Measurements from ENCODE around the gene WDFY4. TPM values are rescaled to one million over a fixed set of nuclear protein-coding genes. Genes with fewer than 3 reads are reported as not detected.

WDFY4 gene
- total and polyA plus RNA-seq, 7 donors = 0.23 to 1.3 (median 0.69) TPM

GRCh38 chr10:48910548-48910947 is 225.9 kb downstream of the WDFY4 start:
- H3K9me3 ChIP-seq = no peaks in the 10 kb centered on the region
- H3K4me3 ChIP-seq = no peak overlapping the region
- ATAC-seq (no peak), DNase-seq (no peak)
- intact Hi-C loops (cut with DNase I) = no loop called here
- TF ChIP-seq, protein P1, sequence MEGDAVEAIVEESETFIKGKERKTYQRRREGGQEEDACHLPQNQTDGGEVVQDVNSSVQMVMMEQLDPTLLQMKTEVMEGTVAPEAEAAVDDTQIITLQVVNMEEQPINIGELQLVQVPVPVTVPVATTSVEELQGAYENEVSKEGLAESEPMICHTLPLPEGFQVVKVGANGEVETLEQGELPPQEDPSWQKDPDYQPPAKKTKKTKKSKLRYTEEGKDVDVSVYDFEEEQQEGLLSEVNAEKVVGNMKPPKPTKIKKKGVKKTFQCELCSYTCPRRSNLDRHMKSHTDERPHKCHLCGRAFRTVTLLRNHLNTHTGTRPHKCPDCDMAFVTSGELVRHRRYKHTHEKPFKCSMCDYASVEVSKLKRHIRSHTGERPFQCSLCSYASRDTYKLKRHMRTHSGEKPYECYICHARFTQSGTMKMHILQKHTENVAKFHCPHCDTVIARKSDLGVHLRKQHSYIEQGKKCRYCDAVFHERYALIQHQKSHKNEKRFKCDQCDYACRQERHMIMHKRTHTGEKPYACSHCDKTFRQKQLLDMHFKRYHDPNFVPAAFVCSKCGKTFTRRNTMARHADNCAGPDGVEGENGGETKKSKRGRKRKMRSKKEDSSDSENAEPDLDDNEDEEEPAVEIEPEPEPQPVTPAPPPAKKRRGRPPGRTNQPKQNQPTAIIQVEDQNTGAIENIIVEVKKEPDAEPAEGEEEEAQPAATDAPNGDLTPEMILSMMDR (IDR thresholded peaks at IDR 0.05) = no peak
- no peaks in the 10 kb centered on the region for H3K4me1 ChIP-seq
- WGBS, 3 donors = 79 to 92% (median 80%) methylated on average over 5 of the region's 5 CpGs
- no peaks in the 10 kb centered on the region for H3K36me3 ChIP-seq (ENCODE audit: insufficient read depth in 1 of 2, low read depth in 1 of 2)
- no peak overlapping the region for H3K27ac ChIP-seq
- no peaks in the 10 kb centered on the region for H3K27me3 ChIP-seq (ENCODE audit: insufficient read depth in 3 of 3, low read length in 2 of 3)

GRCh38 chr10:48913674-48914073 is 229.0 kb downstream of the WDFY4 start:
- Histone ChIP-seq H3K9me3 (no peaks in the 10 kb centered on the region), H3K36me3 (ENCODE audit: insufficient read depth in 1 of 2, low read depth in 1 of 2) (no peaks in the 10 kb centered on the region), H3K4me3 (no peak overlapping the region), H3K27ac (no peak overlapping the region), H3K4me1 (no peaks in the 10 kb centered on the region), H3K27me3 (ENCODE audit: insufficient read depth in 3 of 3, low read length in 2 of 3) (no peaks in the 10 kb centered on the region)
- DNase-seq (no peak), ATAC-seq (no peak)
- WGBS, 3 donors = 84 to 92% (median 87%) methylated on average over 14 of the region's 14 CpGs
- intact Hi-C loops (cut with DNase I) = no loop called here
- TF ChIP-seq, protein P1 (IDR thresholded peaks at IDR 0.05) = no peak

- Histone ChIP-seq H3K27me3 (ENCODE audit: insufficient read depth in 3 of 3, low read length in 2 of 3) (no peaks in the 10 kb centered on the region), H3K4me3 (no peak overlapping the region), H3K36me3 (ENCODE audit: insufficient read depth in 1 of 2, low read depth in 1 of 2) (no peaks in the 10 kb centered on the region), H3K9me3 (no peaks in the 10 kb centered on the region), H3K27ac (no peak overlapping the region), H3K4me1 (no peaks in the 10 kb centered on the region)
- TF ChIP-seq, protein P1 (IDR thresholded peaks at IDR 0.05) = no peak
- intact Hi-C loops (cut with DNase I) = no loop called here
- ATAC-seq (no peak), DNase-seq (no peak)
- 26 to 61% (median 39%) methylated on average over 3 of the region's 3 CpGs for WGBS, 3 donors
These were observed 239.1 kb downstream of the WDFY4 start for GRCh38 chr10:48923748-48924147.

- intact Hi-C loops (cut with DNase I) = no loop called here
- DNase-seq (no peak), ATAC-seq (no peak)
- Histone ChIP-seq H3K27me3 (ENCODE audit: insufficient read depth in 3 of 3, low read length in 2 of 3) (no peaks in the 10 kb centered on the region), H3K9me3 (no peaks in the 10 kb centered on the region), H3K27ac (no peak overlapping the region), H3K4me1 (no peaks in the 10 kb centered on the region), H3K4me3 (no peak overlapping the region), H3K36me3 (ENCODE audit: insufficient read depth in 1 of 2, low read depth in 1 of 2) (no peaks in the 10 kb centered on the region)
- 80 to 91% (median 90%) methylated on average over 4 of the region's 4 CpGs for WGBS, 3 donors
- TF ChIP-seq, protein P1 (IDR thresholded peaks at IDR 0.05) = no peak
These were observed 240.3 kb downstream of the WDFY4 start for GRCh38 chr10:48924988-48925387.

GRCh38 chr10:48926255-48926654 is 241.6 kb downstream of the WDFY4 start:
- H3K27ac ChIP-seq = no peak overlapping the region
- H3K9me3 ChIP-seq = no peaks in the 10 kb centered on the region
- ATAC-seq (no peak), DNase-seq (no peak)
- H3K4me3 ChIP-seq = no peak overlapping the region
- H3K27me3 ChIP-seq (ENCODE audit: insufficient read depth in 3 of 3, low read length in 2 of 3) = no peaks in the 10 kb centered on the region
- TF ChIP-seq, protein P1 (IDR thresholded peaks at IDR 0.05) = no peak
- H3K36me3 ChIP-seq (ENCODE audit: insufficient read depth in 1 of 2, low read depth in 1 of 2) = no peaks in the 10 kb centered on the region
- 41 to 53% (median 41%) methylated on average over 1 of the region's 1 CpG for WGBS, 3 donors
- intact Hi-C loops (cut with DNase I) = no loop called here
- H3K4me1 ChIP-seq = no peaks in the 10 kb centered on the region
